MM.1S (cell line): ENCODE measurements around the gene SPATA12.

Experiments
- EZH2 ChIP-seq: fragments of 300-600 bp; sonication (generic); optimal IDR thresholded peaks from 2 replicates; pipeline ENCODE3; 2017; ENCODE audit warnings: low read depth, mild to moderate bottlenecking, antibody characterized with exemption, low read length, mixed read lengths
- EZH2phosphoT487 ChIP-seq: fragments of 300-600 bp; sonication (generic); IDR thresholded peaks from 2 replicates; pipeline ENCODE4 v1.6.1; 2018; ENCODE audit warnings: antibody characterized with exemption, low read length
- TF ChIP-seq, protein P1 (sequence below): fragments of 300-600 bp; sonication (generic); IDR thresholded peaks from 2 replicates; pipeline ENCODE4 v1.5.1; 2016; ENCODE audit warnings: antibody characterized with exemption, low read length, mixed read lengths

DNA sequence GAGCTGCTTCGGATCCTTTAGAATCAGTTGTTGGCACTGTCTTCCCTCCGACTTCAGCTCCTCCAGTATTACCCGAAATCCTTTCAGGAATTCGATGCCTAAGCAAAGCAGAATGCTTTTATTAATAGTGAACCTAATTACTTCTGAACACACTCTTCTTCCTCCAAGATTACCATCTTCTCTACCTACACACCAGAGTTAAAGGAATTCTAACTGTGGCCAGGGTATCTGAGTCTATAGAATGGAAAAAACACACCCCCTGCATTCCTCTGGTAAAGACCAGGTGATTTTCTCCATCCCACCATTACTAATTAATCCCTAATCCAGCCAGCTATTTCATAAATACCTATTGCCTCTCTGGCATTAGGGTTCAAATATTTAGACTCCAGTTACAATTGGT is 49.8 kb downstream of the SPATA12 start:
- TF ChIP-seq, protein P1, sequence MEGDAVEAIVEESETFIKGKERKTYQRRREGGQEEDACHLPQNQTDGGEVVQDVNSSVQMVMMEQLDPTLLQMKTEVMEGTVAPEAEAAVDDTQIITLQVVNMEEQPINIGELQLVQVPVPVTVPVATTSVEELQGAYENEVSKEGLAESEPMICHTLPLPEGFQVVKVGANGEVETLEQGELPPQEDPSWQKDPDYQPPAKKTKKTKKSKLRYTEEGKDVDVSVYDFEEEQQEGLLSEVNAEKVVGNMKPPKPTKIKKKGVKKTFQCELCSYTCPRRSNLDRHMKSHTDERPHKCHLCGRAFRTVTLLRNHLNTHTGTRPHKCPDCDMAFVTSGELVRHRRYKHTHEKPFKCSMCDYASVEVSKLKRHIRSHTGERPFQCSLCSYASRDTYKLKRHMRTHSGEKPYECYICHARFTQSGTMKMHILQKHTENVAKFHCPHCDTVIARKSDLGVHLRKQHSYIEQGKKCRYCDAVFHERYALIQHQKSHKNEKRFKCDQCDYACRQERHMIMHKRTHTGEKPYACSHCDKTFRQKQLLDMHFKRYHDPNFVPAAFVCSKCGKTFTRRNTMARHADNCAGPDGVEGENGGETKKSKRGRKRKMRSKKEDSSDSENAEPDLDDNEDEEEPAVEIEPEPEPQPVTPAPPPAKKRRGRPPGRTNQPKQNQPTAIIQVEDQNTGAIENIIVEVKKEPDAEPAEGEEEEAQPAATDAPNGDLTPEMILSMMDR, result no peak
- no peak for TF ChIP-seq EZH2
- no peak for TF ChIP-seq EZH2phosphoT487
